Germinal center (tissue), 1 donor: ENCODE measurements around the gene PPP2R5D.
"Not testable (repeated sequence)": the region's sequence is repeated elsewhere in the genome, so short reads cannot be mapped to it uniquely, and the experiment has no call there.

Source experiments
- DNase-seq: peaks from one replicate; pipeline ENCODE4 v3.0.0; 2012; ENCODE audit warnings: mixed read lengths, low spot score

The PPP2R5D gene

DNA sequence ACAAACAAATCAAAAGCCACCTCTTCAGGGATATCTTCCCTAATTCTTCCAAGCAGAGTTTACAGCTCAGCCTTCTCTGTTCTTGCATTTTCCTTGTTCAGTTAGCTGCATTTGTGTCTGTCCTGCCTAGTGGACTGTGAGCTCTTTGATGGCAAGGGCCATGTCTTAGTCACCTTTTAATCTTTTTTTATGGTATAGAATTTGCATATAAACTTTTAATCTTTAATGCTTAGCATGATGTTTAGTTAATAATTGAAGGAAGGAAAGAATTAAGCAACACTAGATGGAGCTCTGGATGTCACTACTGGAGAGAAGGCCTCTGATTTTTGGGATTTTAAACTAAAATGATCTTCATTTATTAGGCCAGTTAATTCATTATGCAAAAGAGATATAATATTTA, 12.1 kb downstream of the PPP2R5D start:
- DNase-seq: no peak

DNA sequence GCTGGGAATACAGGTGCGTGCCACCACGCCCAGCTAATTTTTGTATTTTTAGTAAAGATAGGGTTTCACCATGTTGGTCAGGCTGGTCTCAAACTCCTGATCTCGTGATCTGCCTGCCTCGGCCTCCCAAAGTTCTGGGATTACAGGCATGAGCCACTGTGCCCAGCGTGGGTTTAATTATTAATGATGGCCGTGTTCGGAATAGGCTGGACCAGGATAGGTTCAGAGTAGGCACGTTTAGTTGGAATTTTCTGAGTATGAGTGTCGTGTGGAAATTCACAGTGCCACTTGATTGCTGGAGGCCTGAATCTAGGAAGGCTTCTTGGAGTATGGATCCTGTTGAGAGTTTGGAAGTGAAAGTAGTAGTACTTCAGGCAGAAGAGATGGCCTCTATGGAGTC, 13.8 kb downstream of the PPP2R5D start:
- not testable (repeated sequence) for DNase-seq

DNA sequence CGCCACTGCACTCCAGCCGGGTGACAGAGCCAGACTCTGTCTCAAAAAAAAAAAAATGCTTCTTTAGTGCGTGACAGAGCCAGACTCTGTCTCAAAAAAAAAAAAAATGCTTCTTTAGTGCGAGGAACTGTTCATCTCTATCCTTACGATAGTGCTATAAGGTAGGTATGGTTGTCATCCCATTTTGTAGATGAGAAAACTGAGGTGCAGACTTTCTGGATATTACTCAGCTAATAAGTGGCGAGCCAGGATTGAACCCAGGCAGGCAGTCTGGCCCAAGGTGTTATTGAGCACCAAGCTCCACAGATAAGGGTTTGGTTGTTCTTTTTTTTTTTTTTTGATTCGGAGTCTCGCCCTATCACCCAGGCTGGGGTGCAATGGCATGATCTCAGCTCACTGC, 17.5 kb downstream of the PPP2R5D start:
- no peak for DNase-seq

DNA sequence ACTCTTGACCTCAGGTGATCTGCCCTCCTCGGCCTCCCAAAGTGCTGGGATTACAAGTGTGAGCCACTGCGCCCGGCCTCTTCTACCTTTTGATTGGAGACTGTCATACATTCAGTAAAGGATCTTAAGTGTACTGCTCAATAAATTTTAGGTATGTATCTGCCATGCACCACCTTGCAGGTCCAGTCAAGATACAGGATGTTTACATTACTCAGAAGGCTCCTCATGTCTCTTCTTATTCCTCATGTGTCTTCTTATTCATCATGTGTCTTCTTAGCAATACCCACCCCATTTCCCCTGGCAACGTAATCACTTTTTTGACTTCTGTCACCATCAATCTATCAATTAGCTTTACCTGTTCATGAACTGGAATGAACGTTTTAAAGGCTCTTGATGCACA, 21.5 kb downstream of the PPP2R5D start:
- no peak for DNase-seq

DNA sequence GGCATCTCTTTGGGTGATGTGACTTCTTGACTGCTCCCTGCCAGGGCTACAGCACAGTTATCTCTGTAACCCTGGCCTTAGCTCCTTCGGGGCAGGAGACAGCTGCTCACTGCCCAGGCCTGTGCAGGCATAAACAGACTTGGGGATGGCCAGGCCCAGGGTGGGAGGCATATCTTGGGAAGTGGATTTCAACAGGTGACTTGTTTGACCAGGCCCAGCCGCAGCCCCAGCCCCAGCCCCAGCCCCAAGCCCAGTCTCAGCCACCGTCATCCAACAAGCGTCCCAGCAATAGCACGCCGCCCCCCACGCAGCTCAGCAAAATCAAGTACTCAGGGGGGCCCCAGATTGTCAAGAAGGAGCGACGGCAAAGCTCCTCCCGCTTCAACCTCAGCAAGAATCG, 21.9 kb downstream of the PPP2R5D start:
- DNase-seq: no peak

DNA sequence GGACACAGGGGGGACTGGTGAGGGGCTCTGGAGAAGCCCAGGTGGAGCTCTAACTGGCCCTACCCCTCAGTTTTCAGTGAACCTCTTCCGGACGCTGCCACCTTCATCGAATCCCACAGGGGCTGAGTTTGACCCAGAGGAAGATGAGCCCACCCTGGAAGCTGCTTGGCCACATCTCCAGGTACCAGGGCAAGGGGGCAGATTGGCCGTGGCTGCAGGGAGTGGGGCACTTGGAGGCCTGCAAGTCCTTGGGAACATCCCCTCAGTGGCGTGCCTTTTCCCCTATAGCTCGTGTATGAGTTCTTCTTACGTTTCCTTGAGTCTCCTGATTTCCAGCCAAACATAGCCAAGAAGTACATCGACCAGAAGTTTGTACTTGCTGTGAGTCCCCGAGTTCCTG, 22.8 kb downstream of the PPP2R5D start:
- DNase-seq: no peak

DNA sequence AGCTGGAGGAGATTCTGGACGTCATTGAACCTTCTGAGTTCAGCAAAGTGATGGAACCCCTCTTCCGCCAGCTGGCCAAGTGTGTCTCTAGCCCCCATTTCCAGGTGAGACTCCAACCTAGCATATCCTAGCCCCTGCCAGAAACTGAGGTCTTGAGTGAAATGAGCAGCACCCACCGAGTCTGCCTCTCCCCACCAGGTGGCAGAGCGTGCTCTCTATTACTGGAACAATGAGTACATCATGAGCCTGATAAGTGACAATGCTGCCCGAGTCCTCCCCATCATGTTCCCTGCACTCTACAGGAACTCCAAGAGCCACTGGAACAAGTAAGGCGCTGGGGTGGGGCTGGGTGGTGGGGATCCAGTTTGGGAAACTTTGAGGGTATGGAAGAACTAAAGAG, 24.8 kb downstream of the PPP2R5D start:
- DNase-seq: peak; percentile 41

DNA sequence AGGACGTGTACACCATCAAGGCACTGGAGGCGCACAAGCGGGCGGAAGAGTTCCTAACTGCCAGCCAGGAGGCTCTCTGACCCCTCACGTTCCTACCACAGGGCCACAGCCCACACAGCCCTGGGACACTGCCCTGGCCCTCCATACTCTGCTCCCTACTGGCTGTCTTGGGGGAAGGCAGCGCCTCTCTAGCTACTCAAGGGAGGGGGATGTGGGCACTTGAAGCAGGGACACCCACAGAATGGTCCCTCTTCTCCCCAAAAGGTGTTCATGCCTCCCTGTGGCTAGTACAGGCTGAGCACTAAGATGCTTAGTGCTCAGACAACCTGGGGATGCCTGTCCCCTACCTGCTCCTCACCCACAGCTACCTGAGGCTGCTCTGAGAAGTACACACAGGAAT, 26.8 kb downstream of the PPP2R5D start:
- no peak for DNase-seq

DNA sequence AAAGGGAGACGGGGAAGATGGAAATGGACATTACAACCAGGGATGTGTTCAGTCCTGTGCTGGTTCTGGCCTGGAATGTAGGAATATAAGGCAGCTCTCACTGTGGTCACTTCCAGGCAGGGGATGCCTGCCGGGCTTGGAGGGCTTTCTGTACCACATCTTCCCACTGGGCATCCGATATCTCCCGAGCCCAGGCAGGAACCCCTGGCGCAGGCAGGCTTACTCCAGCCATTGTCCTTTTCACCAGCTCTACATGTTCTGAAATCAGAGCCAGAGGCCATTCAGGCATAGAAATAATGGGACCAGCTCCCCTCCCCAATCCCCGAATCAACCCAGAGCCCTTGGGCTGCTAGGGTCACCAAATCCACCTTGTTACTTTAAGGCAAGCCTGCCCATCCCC, 28.0 kb downstream of the PPP2R5D start:
- no peak for DNase-seq

DNA sequence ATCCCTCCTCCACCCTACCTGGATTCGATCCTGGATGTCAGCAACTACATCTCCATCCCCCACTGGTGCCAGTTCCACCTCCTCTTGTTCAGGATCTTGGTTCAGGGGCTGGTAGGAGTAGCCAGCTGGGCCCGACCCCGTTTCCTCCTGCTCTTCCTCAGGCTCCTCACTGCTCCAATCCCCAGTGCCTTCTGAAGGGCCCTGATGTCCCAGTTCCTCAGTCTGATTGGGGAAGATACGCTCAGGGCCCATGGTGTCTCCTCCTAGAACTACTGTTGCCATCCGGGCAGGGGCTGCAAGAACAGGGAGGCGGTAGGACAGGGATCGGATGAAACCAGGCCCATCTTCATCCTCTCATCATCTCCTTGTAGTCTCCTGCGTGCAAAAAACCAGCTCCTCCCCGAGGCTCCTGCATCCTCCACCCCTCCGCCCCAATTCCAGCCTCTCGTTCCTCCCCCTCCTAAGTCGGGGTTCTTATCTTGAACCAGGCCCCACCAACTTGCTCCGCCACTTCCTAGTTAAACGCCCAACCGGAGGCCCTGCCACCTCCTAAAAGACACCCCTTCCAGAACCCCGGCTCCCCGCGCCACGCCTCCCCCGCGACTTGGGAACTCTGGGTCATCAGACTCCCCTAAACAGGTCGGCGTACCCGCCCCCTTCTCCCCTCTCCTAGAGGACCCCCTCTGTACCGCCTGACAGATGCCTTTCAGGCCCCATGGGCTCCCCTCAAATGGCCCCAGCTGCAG, 28.9 kb downstream of the PPP2R5D start:
- DNase-seq: no peak

DNA sequence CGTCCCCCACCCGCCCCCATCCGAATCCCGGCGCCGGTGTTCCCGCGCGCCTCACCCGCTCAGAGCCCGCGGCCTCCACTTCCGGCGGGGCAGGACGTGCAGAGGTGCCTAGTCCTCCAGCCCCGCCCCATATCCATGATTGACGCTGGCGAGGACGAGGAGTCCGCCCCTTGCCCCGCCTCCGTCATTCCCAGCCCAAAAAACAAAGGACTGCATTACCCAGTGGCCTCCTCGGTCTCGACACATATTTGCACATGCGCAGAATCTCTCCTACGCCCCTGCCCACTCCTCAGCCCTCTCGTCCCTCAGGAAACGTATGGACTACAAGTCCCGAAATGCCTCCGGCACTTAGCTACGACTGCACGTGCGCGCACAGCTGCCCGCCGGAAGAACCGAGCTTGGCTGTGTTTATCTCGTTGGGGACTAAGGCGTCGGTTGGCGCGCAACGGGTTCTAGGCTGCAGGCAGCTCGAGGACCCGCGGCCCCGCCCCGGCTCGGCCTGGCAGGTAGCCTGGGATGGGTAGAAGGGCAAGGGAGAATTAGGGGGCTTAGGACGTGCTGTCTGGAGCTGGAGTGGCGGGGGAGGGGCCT, 29.6 kb downstream of the PPP2R5D start, which contains the start of the genes KLHDC3 and MEA1:
Gene KLHDC3, plus strand, starts transcription at position 407 of the 591 bp plus-strand sequence. CDS start 2,944 bp downstream, outside the sequence.
Gene MEA1, minus strand, starts transcription at position 104 of the 591 bp plus-strand sequence. CDS start 133 bp downstream, outside the sequence.
- DNase-seq: peak; percentile 99

DNA sequence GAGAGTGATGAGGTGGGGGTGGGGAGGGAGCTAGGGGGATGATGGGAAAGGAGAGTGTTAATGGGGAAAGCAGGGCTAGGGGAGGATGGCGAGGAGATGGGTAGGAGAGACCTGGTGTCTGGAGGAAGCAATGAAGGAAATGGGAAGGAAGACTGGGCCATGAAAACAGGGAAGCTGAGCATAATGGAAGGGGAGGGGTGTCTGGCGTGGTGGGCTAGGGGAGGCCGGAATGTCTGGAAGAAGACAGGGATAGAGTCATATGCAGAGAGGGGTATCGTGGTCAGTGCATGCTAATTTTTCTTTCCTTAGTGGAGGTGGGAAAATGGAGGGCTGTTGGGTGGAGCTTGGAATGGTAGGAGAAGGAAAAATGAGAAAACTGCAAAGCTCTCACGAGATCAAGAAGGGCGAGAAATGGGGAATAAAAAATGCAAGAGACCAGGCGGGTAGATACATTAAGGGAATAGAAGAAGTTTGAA, 30.1 kb downstream of the PPP2R5D start:
- DNase-seq: no peak

DNA sequence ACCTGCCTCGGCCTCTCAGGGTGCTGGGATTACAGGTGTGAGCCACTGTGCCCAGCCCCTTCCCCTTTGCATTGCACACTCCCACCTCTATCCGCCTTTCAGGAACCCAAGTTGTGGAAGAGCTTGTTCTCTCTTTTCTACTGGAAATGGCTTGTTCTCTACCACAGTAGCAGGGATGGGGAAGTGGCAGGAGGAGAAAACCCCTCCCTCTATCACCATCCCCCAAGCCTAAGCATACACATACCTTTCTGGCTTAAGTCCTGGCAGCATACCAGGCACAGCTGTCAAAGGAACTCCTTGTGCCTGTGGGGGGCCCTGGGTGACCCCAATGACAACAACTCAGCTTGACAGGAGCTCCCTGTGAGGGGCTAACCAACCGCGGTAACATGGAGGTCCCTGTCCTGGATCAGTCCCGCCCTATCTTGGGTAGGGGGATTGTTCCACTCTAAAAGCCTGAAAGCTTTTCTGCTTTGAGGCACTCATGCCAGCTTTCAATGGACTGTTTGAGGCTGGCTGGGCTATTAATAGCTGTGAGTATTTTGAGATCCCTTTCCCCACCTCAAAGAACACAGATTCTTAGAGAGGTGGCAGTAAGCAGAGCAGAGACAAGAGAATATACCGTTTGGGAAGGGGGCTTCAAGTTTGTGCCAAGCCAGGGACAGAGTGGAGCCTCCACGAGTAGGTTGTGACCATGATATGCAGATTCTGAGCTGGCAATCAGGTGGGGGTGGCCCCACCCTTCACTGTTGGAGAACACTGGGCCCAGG, 32.0 kb downstream of the PPP2R5D start:
- no peak for DNase-seq

DNA sequence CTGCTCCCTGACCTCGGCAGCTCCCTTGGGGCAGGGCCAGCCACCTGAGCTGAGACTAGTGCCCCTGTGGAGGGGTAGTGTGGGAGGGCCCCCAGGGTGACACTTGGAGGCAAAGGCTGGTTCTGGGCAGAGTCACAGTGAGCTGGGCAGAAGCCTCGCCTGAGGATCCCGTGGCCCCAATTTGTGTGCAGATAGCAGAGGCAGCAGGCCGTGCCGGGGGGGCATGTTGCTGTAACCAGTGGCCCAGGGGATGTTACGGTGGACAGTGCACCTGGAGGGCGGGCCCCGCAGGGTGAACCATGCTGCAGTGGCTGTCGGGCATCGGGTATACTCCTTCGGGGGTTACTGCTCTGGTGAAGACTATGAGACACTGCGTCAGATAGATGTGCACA, 32.6 kb downstream of the PPP2R5D start:
- no peak for DNase-seq

DNA sequence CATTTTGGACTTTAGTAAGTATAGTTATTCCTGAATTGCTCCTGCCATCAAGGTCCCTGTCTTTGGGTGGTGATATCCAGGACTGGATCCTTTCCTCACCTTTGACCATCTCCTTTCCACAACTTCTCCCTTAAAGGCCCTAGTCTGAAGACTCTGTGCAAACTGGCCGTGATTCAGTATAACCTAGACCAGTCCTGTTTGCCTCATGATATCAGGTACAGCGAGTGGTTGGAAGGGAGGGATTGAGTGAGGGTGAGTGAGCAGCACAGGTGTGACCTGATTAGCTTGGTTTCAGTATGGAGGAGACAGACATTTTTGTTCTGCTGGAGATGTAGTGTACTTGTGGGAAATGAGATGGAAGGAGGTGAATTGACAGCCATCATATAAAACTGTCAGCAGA, 34.8 kb downstream of the PPP2R5D start:
- no peak for DNase-seq

DNA sequence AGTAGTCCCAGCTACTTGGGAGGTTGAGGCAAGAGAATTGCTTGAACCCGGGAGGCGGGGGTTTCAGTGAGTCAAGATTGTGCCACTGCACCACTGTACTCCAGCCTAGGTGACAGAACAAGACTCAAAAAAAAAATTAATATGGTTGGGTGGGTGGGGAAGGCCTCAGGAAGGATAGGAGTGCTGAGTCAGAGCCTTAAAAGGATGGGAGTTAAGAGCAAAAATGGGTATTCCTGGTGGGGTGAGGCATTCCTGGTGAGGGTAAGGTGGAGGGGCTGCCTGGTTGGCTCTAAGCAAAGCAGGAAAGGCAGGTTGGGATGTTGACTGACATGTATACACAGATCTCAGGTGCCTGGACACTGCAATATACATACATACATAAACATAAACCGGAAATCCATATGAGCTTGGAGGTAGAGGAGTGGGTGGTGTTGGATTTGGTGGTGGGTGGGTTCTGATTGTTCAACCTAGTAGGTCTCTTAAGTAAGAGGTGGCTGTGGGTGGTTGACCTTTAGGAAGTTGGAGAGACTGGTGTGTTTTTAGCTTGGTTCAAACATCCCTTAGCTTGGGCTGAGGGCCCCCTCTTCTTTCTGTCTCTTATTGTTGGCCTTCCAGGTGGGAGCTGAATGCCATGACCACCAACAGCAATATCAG, 35.8 kb downstream of the PPP2R5D start:
- DNase-seq: no peak

DNA sequence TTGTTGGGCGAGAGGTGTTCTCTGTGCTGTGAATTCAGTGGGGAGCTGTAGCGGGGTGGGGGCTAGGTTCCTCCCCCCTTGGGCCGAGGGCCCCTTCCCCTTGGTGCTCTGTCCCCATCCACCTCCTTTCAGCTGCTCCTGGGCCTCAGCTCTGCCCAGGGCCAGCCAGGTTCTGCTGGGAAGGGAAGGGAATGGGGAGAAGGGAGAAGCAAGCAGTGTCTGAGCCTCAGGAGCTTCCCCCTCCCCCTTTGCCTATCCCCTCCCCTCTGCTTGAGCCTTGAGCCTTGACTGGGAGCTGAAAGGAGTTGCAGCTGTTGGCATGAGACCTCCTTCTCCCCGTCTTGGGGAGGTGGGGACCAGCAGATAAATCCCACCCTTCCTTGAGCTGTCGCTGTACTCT, 36.5 kb downstream of the PPP2R5D start:
- peak; percentile 14 for DNase-seq

DNA sequence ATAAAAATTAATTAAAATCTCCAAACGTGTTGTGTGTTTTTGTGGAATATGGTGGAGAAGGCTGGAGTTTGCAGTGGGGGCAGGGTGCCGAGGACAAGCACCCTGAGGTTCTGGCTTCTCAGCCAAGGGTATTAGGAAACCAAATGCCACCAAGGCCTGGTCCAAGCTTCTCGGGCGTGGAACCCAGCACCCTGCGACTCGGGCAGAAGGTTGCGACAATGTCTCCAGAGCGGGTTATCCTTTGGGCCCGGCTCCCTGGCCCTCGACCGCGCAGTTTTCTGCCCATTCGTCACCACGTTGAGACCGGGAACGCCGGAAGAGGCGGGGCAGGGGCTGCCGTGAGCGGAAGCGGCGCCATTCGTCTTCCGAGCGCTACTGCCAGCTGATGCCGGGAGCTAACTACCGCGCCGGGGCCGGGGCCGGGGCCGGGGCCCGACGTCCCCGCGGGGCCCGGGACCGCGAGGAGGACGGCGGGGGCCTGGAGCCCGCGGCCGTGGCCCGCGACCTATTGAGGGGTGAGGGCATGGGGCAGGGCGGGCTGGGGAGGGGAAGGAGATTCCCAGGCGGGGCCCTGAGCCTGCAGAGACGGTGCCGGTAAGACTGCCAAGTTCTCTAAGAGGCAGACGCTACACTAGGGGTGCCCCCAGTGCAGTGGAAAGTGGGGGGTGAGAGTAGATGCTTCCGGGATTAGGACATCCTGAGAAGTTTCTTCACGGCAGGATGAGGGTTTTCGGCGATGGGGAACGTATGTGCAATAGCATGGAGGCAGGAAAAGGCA, 37.1 kb downstream of the PPP2R5D start, which contains the start of gene RRP36:
Gene RRP36, plus strand, starts transcription at position 354 of the 778 bp plus-strand sequence. Its CDS starts 32 bp downstream, at position 386.
- peak; percentile 83 for DNase-seq

DNA sequence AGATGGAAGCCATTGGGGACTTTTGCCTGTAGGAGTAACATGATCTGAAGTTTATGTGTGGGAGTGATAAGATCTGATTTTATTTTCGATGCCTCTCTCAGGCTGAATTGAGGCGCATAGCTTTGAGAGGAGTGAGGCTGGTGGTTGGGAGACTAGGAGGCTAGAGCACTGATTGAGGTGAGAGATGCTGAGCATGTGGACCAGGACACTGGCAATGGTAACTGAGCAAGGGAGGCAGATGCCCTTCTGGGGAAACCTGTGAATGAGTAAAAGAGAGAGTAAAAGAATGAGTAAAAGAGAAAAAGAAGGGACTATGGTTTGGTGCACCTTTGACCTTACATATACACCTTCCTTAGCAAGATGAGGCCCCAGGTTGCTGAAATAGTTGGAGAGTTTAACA, 40.1 kb downstream of the PPP2R5D start:
- no peak for DNase-seq

DNA sequence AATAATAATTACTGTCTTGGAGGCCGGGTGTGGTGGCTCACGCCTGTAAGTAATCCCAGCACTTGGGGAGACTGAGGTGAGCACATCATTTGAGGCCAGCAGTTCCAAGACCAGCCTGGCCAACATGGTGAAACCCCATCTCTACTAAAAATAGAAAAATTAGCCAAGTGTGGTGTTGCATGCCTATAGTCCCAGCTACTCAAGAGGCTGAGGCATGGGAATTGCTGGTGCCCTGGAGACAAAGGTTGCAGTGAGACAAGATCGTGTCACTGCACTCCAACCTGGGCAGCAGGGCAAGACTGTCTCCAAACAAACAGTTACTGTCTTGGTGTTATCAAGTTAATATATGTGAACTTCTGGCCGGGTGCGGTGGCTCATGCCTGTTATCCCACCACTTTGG, 42.0 kb downstream of the PPP2R5D start:
- DNase-seq: no peak

DNA sequence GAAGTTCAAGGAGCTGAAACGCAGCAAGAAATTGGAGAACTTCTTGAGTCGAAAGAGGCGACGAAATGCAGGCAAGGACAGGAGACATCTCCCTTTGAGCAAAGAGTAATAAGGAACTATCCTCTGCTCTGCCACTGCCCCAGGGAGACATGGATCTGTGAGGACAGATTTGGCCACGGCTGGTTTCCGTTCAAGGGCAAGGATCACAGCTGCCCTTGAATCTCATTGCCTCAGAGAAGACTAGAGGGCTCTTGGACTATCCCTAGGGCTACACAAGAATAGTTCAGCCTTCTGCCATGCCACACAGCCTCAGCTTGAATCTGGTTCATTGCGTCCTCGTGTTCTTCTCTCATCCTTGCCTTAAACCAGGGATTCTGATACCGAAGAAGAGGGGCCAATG, 44.8 kb downstream of the PPP2R5D start:
- DNase-seq: no peak
